Measurements from ENCODE around the gene SLC6A20.

The SLC6A20 gene

GRCh38 chr3:45773072-45773471, 23.3 kb downstream of the SLC6A20 start:
- TF ChIP-seq CTCF (conservative IDR thresholded peaks at IDR 0.05; ENCODE audit: control insufficient read depth, insufficient read depth, low read depth, low read length): no peak
- no peak for DNase-seq (ENCODE audit: low read depth)
- no peak overlapping the region for H3K4me3 ChIP-seq (ENCODE audit: control insufficient read depth, low read depth, low read length)

GRCh38 chr3:45772341-45773035, 23.8 kb downstream of the SLC6A20 start:
- no peak overlapping the region for H3K4me3 ChIP-seq (ENCODE audit: control insufficient read depth, low read depth, low read length)
- DNase-seq (ENCODE audit: low read depth): no peak
- no peak for TF ChIP-seq CTCF (conservative IDR thresholded peaks at IDR 0.05; ENCODE audit: control insufficient read depth, insufficient read depth, low read depth, low read length)

- no peak for TF ChIP-seq CTCF (conservative IDR thresholded peaks at IDR 0.05; ENCODE audit: control insufficient read depth, insufficient read depth, low read depth, low read length)
- H3K4me3 ChIP-seq (ENCODE audit: control insufficient read depth, low read depth, low read length): no peak overlapping the region
- no peak for DNase-seq (ENCODE audit: low read depth)
Measured at GRCh38 chr3:45771831-45772230, 24.5 kb downstream of the SLC6A20 start.

GRCh38 chr3:45771166-45771775, 25.1 kb downstream of the SLC6A20 start:
- no peak for TF ChIP-seq CTCF (conservative IDR thresholded peaks at IDR 0.05; ENCODE audit: control insufficient read depth, insufficient read depth, low read depth, low read length)
- DNase-seq (ENCODE audit: low read depth): no peak
- H3K4me3 ChIP-seq (ENCODE audit: control insufficient read depth, low read depth, low read length): no peak overlapping the region

- no peak overlapping the region for H3K4me3 ChIP-seq (ENCODE audit: control insufficient read depth, low read depth, low read length)
- no peak for DNase-seq (ENCODE audit: low read depth)
- TF ChIP-seq CTCF (conservative IDR thresholded peaks at IDR 0.05; ENCODE audit: control insufficient read depth, insufficient read depth, low read depth, low read length): no peak
Measured at GRCh38 chr3:45765958-45766357, 30.4 kb downstream of the SLC6A20 start.

- TF ChIP-seq CTCF (conservative IDR thresholded peaks at IDR 0.05; ENCODE audit: control insufficient read depth, insufficient read depth, low read depth, low read length): no peak
- DNase-seq (ENCODE audit: low read depth): no peak
Measured at GRCh38 chr3:45765266-45765851, 31.0 kb downstream of the SLC6A20 start.

More at GRCh38 chr3:45765266-45765851, 31.0 kb downstream of the SLC6A20 start:
- H3K4me3 ChIP-seq (ENCODE audit: control insufficient read depth, low read depth, low read length): no peak overlapping the region

All from fibroblast of mammary gland (primary cell).